ENCODE results near the gene HIVEP3. TPM values are rescaled to one million over a fixed set of nuclear protein-coding genes. Genes with fewer than 3 reads are reported as not detected.

The HIVEP3 gene
- total RNA-seq, 1 experiment from 2014 or later = 11.0 TPM

DNA sequence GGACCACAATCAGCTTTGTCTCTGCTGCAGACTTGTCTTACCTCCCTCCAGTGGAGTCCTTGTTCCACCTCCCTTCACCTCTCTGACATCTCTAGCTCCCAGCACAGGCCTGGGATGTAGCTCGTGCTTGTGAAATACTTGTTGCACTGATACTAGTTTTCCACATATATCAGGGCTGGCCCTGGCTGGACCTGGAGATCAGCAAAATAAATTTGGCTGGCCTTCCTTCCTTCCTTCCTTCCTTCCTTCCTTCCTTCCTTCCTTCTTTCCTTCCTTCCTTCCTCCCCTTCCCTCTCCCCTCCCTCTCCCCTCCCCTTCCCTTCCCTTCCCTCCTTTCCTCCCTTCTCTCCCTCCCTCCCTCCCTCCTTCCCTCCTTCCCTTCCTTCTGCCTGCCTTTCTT is 196.5 kb downstream of the HIVEP3 start:
- Histone ChIP-seq H3K27ac (no peak overlapping the region), H2AFZ (no peak overlapping the region), H3K4me2 (no peak overlapping the region), H3K9me3 (ENCODE audit: insufficient read depth, low read depth) (no peaks in the 10 kb centered on the region), H3K27me3 (ENCODE audit: insufficient read depth, low read depth) (no peaks in the 10 kb centered on the region), H3F3A (ENCODE audit: insufficient read depth, low read depth) (no peaks in the 10 kb centered on the region), H3K9me2 (ENCODE audit: insufficient read depth) (no peaks in the 10 kb centered on the region; the same call in 1 of the 2 replicates), H3K36me3 (ENCODE audit: low read depth) (no peaks in the 10 kb centered on the region), H4K20me1 (ENCODE audit: insufficient read depth) (no peaks in the 10 kb centered on the region), H3K4me3 (no peak overlapping the region), H3K4me1 (replicated peaks; ENCODE audit: insufficient read depth) (no peaks in the 10 kb centered on the region), H3K79me2 (ENCODE audit: low read depth) (no peaks in the 10 kb centered on the region)
- no TSS peak for BruUV-seq (replicated peaks)
- TF ChIP-seq EZH2 (IDR thresholded peaks at IDR 0.05; ENCODE audit: low read depth) = no peak
- TF ChIP-seq, protein P1, sequence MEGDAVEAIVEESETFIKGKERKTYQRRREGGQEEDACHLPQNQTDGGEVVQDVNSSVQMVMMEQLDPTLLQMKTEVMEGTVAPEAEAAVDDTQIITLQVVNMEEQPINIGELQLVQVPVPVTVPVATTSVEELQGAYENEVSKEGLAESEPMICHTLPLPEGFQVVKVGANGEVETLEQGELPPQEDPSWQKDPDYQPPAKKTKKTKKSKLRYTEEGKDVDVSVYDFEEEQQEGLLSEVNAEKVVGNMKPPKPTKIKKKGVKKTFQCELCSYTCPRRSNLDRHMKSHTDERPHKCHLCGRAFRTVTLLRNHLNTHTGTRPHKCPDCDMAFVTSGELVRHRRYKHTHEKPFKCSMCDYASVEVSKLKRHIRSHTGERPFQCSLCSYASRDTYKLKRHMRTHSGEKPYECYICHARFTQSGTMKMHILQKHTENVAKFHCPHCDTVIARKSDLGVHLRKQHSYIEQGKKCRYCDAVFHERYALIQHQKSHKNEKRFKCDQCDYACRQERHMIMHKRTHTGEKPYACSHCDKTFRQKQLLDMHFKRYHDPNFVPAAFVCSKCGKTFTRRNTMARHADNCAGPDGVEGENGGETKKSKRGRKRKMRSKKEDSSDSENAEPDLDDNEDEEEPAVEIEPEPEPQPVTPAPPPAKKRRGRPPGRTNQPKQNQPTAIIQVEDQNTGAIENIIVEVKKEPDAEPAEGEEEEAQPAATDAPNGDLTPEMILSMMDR (conservative IDR thresholded peaks at IDR 0.05) = no peak
- DNase-seq = no peak
- intact Hi-C loops (cut with micrococcal nuclease; ENCODE audit: unreplicated experiment) = no loop called here
- ChIA-PET POLR2A (ENCODE audit: unreplicated experiment) (no interaction called here), CTCF (no interaction called here)

DNA sequence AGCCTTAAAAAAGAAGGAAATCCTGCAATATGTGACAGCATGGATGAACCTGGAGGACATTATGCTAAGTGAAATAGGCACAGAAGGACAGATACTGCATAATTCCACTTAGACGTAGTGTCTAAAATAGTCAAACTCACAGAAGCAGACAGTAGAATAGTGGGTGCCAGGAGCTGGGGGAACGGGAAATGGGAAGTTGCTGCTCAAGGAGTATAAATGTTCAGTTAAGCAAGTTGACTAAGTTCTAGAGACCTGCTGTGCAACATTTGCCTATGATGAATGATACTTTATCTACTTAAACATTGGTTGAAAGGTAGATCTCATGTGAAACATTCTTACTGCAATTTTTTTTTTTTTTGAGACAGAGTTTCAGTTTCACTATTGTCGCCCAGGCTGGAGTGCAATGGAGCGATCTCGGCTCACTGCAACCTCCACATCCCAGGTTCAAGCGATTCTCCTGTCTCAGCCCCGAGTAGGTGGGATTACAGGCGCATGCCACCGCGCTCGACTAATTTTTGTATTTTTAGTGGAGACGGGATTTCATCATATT is 197.8 kb downstream of the HIVEP3 start:
- TF ChIP-seq EZH2 (IDR thresholded peaks at IDR 0.05; ENCODE audit: low read depth) = no peak
- TF ChIP-seq, protein P1 (conservative IDR thresholded peaks at IDR 0.05) = no peak
- H4K20me1 ChIP-seq (ENCODE audit: insufficient read depth) = no peaks in the 10 kb centered on the region
- DNase-seq = no peak
- no peaks in the 10 kb centered on the region for H3K9me3 ChIP-seq (ENCODE audit: insufficient read depth, low read depth)
- intact Hi-C loops (cut with micrococcal nuclease; ENCODE audit: unreplicated experiment) = no loop called here
- no peaks in the 10 kb centered on the region for H3F3A ChIP-seq (ENCODE audit: insufficient read depth, low read depth)
- ChIA-PET POLR2A (ENCODE audit: unreplicated experiment) (interaction anchor here (0.6 kb wide), 1 partner anchor 41 kb away, joined by 3 read pairs; no protein-coding TSS in a partner anchor), CTCF (no interaction called here)
- no peak overlapping the region for H3K4me2 ChIP-seq
- no peak overlapping the region for H3K4me3 ChIP-seq
- no peaks in the 10 kb centered on the region for H3K79me2 ChIP-seq (ENCODE audit: low read depth)
- H3K27ac ChIP-seq = no peak overlapping the region
- no peaks in the 10 kb centered on the region; the same call in 1 of the 2 replicates for H3K9me2 ChIP-seq (ENCODE audit: insufficient read depth)
- H3K27me3 ChIP-seq (ENCODE audit: insufficient read depth, low read depth) = no peaks in the 10 kb centered on the region
- no peaks in the 10 kb centered on the region for H3K4me1 ChIP-seq (replicated peaks; ENCODE audit: insufficient read depth)
- no TSS peak for BruUV-seq (replicated peaks)
- no peak overlapping the region for H2AFZ ChIP-seq
- no peaks in the 10 kb centered on the region for H3K36me3 ChIP-seq (ENCODE audit: low read depth)

DNA sequence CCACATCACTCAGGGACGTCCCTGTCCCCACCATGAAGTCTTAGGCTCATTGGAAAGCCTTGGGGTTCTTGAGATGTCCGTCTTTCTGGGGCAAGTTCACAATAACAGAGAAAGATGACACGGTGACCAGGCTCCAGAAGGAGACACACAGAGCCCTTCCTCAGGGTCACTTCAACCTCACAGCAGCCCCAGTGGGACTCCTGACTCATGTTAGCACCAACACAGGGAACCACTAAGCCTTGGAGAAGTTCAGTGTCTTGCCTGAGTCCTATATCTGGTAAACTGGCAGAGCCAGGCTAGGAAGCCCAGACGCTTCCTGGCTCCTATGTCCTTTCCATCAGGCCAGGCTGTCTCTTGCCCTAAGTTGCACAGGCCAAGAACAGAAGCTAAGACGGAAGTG is 199.1 kb downstream of the HIVEP3 start:
- intact Hi-C loops (cut with micrococcal nuclease; ENCODE audit: unreplicated experiment) = no loop called here
- Histone ChIP-seq H3F3A (ENCODE audit: insufficient read depth, low read depth) (no peaks in the 10 kb centered on the region), H3K4me3 (no peak overlapping the region), H3K36me3 (ENCODE audit: low read depth) (no peaks in the 10 kb centered on the region), H3K79me2 (ENCODE audit: low read depth) (no peaks in the 10 kb centered on the region), H2AFZ (no peak overlapping the region), H3K27ac (no peak overlapping the region), H4K20me1 (ENCODE audit: insufficient read depth) (no peaks in the 10 kb centered on the region), H3K4me2 (no peak overlapping the region), H3K9me3 (ENCODE audit: insufficient read depth, low read depth) (no peaks in the 10 kb centered on the region), H3K4me1 (replicated peaks; ENCODE audit: insufficient read depth) (no peaks in the 10 kb centered on the region), H3K27me3 (ENCODE audit: insufficient read depth, low read depth) (no peaks in the 10 kb centered on the region), H3K9me2 (ENCODE audit: insufficient read depth) (no peaks in the 10 kb centered on the region; the same call in 1 of the 2 replicates)
- POLR2A ChIA-PET (ENCODE audit: unreplicated experiment) = no interaction called here
- CTCF ChIA-PET = no interaction called here
- no TSS peak for BruUV-seq (replicated peaks)
- TF ChIP-seq, protein P1 (conservative IDR thresholded peaks at IDR 0.05) = no peak
- TF ChIP-seq EZH2 (IDR thresholded peaks at IDR 0.05; ENCODE audit: low read depth) = no peak
- no peak for DNase-seq
